ENCODE results near the gene FAM83F.
"Not testable (repeated sequence)": the region's sequence is repeated elsewhere in the genome, so short reads cannot be mapped to it uniquely, and the experiment has no call there.

Gene FAM83F

GRCh38 chr22:39992894-39993293 lies 1.9 kb upstream of the FAM83F start:
- DNase-seq = not testable (repeated sequence)

DNA sequence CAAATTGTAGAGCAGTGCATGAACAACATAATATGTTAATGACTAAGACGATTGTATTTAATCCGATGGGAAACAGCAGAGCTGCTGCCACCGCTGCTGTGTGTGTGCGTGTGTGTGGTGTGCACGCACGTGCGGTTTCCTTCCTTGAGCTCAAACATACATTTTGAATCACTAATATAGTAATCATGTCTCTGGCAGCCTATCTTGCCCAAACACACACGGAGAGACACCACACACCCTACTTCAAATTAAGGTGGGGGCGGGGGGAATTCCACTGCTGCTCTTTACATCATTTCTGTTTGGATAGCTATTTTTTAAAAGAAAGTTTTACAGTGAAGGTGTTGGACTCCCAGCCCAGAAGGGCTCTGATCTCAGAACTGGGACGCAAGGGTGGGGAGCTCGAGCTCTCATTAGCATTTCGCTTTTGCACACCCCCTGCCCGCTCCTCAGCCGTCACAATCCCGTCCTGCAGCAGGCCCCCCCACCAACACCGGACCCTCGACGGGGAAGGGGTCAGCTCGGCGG lies 651 bp upstream of the FAM83F start:
- no peak for DNase-seq

- no peak for DNase-seq
Observed at GRCh38 chr22:39995393-39996252, 869 bp downstream of the FAM83F start.

- no peak for DNase-seq
Observed at GRCh38 chr22:39996732-39997131, 2.0 kb downstream of the FAM83F start.

DNA sequence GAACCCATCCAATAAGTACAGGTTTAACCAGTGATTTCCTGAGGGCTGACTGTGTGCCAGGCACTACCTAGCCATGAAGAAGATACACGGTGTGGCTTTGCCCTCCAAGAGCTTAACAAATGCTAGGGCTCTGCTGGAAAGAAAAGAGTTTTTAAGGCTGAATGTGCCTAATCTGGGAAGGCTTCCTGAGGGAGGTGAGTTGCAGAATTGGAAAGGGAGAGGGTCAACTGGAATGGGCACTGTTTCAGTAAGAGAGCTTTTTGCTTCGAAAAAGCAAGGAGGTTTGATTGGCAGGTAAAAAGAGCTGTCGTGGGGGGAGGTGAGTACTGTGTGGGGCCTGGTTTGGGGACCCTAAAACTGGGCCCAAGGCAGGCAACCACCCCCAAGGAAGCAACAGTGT lies 2.7 kb downstream of the FAM83F start:
- DNase-seq = no peak

DNA sequence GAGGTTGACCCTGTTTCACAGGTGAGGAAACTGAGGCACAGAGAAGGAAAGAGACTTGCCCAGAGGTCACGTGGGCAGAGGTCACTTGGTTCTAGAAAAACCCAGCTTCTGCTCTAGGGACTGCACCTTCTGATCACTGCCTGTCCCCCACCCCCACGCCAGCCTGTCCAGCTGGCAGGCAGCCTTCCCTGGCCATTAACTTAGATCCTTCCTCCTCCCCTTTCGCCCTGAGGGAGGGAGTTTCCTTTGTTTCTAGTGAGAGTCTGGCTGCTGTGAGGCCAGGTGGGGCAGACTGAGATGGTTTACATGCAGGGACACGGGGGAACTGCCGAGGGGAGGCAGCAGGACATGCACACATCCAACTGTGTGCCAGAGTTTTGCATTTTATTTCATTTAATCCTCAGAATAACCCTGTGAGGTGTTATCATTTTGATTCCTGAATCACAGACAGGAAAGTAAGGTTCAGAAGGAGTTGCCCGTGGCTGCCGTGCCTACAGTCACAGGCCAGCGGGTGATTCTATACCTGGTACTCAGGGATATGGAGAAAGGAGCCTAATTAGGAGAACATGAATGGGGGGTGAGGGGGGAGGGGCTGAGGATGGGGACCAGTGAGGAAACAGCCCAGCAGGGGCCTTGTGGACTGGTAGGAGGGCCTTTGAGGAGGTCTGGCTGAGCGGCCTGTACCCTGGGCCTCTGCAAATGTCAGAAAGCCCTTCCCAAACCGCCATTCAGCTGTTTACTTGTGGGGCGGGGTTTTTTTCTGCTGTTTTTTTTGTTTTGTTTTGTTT lies 3.4 kb downstream of the FAM83F start:
- no peak for DNase-seq

DNA sequence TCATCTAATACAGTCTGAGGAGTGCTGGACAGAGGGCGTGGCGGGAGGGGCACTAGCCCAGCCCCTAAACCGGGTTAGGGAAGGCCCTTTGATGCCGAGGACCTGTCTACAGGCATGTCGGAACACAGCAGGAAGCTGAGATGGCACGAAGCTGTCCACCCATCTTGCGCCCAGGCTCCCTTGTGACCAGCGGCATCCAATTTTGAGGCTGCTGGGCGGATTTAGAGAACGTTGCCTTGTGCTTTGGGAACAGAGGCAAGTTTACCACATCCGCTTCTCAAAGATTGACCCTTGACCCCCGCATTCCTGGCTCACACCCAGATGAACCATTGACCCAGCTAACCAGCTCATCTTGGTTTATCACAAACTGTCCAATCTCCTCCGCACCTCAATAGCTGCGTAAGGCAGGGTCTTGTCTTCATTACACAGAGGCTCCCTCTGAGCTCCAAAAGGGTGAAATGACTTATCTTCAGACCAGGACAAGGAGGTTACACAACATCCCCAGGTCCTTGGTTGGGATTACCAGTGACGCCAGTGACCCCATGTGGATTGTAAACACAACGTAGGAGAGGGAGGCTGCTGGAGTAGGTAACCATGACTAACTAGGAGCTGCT lies 4.5 kb downstream of the FAM83F start:
- no peak for DNase-seq

- DNase-seq = no peak
Observed at GRCh38 chr22:40000171-40000570, 5.4 kb downstream of the FAM83F start.

DNA sequence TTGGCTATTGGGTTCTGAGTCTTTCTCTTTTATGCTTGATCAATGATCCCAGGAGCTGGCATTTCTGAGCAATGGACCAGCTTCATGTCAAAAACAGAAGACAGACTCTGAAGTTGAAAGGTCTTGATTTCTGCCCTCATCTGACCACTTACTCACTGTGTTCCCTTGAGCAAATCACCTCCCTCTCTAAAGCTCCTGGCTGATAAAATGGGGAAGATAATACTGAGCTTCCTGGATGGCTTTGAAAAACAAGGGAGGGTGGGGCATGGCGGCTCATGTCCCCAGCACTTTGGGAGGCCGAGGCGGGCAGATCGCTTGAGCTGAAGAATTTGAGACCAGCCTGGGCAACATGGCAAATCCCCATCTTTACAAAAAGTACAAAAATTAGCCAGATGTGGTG lies 6.4 kb downstream of the FAM83F start:
- DNase-seq = no peak

- no peak for DNase-seq
Observed at GRCh38 chr22:40001800-40002577, 7.2 kb downstream of the FAM83F start.

- DNase-seq = peak in 1 of 56 donors; percentile 10
Observed at GRCh38 chr22:40002935-40003715, 8.4 kb downstream of the FAM83F start.

DNA sequence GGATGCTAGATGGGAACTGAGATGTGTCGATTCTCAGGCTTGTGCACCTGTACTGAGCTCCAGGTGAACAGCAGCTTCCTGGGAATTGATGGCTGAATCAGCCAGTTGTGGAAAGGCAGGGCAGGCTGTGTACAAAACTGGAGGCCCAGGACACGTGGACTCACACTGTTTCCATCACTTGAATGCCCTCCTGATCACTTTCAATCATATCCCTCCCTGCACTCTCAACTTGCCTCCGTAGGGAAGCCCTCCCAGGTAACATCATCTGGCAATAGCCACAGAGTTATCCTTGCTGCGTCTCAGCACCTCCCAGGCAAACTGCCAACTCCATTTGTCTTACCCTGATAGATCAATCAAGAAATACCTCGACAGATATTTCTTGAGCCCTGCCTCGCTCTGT lies 10.1 kb downstream of the FAM83F start:
- no peak for DNase-seq

GRCh38 chr22:40006641-40007040 lies 11.9 kb downstream of the FAM83F start:
- no peak for DNase-seq

DNA sequence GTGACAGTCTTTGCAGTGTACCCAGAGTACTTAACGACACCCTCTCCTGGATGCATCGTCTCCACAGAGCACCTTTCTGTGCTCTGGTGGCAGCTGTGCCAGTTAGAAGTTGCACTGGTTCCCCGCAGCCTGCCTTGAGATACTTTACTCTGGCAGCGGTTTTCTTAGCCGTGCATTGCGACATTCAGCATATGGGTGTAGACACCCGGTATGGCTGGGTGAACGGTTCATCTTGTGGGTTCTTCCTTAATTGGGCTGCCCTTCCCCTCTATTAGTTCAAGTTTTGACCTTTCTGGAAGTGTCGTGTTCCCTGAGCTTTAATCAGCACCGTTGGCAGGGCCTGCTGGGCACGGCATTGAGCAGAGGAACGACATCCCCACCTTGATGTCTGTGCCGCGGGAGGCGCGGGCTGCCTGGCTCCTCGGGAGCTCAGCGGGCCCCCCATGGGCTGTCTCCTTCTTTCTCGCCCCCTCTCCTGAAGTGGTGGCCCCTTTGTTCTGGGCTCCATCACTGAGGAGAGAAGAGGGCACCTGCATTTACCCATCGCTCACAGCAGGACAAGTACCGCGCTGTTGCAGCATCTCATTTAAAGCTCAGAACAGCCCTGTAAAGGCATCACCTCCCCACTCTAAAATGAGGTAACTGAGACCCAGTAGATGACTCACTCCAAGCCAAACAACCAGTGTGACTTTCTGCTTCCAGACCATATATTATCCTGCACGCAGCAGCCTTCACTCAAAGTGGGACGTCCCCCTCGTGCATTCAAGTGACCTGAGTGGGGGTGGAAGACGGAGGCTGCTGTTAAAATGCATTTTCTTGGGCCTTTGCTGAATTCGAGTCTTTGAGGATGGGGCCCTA lies 13.3 kb downstream of the FAM83F start:
- DNase-seq = no peak

GRCh38 chr22:40008726-40009291 lies 14.1 kb downstream of the FAM83F start:
- no peak for DNase-seq

DNA sequence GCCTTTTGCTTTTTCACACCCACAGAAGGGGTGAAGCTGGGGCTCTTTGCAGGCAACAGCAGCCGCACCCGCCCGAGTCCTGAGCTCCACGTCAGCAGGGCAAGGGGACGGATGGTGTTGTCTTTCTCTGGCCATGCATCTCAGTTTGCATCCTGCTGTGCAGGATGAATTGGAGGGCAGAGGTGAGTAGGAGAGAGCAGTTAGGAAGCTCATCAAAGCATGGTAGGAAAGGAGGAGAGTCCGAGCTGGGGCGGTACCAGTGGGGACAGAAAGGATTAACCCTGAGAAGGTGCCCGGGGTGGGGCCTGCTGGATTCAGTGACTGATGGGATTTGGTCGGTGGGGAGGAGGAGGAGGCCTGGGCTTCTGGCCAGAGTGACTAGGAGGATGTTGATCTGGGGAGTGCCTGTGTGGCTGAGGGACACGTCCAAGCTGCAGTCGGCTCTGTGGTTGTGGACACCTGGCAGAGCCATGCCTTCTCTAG lies 14.6 kb downstream of the FAM83F start:
- DNase-seq = no peak

- no peak for DNase-seq
Observed at GRCh38 chr22:40009951-40010671, 15.4 kb downstream of the FAM83F start.

GRCh38 chr22:40010746-40011145 lies 16.0 kb downstream of the FAM83F start:
- DNase-seq = no peak

Measured in amygdala (tissue), 56 donors.